SKM-1 treated with dmso at 0.1 percent for 144 hours (cell line): ENCODE results near the gene FAM83C.

Source experiments
- DNase-seq: peaks from one replicate; lab custom pipeline; 2025; ENCODE audit not compliant: unreplicated experiment; lab: John Stamatoyannopoulos, UW

Gene FAM83C

GRCh38 chr20:35291654-35292503 lies at the start of gene FAM83C:
Gene FAM83C, minus strand, starts transcription at chr20:35292425. Its CDS starts 121 bp downstream, at chr20:35292304.
- DNase-seq: no peak

DNA sequence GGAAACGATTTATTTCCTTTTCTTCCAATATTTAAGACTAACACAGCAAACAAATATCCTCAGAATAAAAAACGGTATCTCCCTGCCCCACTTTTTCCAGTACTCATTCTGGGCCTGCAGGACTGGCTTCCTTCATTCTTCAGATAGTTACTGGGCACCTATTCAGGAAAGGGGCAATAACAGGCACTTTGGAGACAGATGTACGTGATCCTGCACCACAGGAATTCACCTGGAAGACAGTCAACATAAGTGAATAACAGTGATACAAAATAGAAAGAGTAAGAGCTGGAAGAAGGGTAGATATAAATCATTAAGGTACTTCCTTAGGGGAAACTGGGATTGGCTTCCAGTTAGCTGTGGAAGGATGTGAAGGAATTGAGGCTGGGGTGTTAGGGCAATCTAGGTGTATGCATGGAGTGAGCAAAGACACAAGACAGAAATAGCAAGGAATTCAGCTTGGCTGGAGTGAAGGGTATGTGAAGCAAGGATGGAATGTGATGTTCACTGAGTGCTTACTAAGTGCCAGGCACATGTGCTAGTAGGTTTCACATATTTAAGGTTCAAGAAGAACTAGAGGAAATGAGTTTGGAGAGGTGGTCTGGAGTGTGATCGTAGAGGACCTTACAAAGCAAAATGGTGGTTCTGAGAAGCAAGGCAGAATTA lies 49.3 kb upstream of the FAM83C start:
- no peak for DNase-seq

DNA sequence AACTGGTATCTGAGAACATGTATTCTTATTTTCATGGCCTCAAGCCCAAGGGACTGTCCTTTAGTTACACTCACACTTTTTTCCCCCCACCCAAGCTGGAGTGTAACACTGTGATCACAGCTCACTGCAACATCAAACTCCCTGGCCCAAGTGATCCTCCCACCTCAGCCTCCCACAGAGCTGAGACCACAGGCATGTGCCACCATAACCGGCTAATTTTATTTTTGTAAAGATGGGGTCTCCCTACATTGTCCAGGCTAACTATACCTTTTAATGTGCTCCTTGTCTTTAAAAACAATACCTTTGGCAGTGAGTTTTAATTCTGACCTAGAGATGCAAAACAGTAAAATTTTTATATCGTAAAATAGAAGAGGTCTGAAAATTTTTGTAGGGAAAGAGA lies 48.2 kb upstream of the FAM83C start:
- DNase-seq: no peak

DNA sequence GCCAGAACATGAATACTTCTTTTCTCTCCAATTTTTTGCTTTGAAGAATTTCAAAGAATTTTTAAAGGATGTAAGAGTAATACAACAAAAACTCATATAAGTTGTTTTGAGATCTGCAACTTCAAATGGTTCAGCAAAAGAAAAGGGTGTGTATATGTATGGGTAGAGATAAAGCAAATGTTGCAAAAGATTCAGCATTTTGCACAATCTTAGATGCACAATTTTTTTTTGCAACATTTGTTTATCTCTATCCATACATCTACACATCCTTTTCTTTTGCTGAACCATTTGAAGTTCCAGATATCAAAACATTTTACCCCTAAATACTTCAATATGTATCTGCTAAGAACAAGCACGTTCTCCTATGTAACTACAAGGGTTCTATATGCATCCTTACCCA lies 47.4 kb upstream of the FAM83C start:
- DNase-seq: no peak

GRCh38 chr20:35339007-35339406 lies 46.8 kb upstream of the FAM83C start:
- no peak for DNase-seq

DNA sequence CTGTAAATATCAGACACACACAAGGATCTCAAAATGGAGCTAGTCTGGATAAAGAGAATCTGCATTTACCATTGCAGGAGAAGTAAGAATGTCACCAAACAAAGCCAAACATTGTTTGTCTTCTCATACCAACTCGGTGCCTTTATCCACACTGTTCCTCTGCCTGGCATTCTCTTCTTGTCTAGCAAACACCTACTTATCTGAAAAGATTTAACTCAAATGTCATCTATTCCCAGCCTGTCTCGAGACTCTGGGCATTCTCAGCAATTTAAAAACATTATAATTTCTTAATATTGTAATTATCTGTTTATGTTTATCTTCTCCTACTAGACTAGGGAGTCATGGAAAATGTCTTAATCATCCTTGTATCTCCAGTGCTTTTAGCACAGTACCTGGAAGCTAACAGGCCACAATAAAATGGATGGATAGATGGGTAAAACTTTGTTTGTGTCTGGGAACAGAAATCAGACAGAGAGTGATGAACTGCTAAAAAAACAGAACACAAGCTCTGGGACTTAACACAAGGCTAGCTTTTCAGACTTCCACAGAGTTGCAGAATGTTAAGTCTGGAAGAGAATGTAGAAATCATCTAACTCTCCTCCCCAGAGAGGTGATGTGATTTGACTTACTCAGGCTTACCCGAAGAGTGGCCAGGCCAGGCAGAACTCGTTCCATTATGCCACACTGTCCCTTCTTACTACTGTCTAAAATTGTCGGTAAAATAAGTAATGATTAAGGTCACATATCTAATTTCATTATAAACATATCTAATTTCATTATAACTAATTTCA lies 42.3 kb upstream of the FAM83C start:
- no peak for DNase-seq

DNA sequence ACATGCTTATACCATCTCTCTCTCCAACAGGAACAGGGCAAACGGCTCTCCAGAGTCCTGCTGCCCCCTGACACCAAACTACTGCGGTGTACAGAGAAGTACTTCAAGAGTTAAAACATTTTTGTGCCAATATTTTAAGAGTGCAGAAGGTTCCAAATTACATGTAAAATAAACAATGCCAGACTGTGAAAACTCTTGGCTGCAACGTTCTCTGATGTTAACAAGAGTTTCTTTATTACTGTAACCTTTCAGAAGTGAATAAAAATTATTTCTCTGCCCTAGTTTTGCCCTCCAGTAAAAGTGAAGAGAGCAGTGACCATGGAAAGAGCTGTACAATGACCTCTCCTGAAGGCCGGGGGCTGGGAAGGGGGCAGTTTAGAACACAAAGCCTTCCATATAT lies 41.4 kb upstream of the FAM83C start:
- DNase-seq: no peak

DNA sequence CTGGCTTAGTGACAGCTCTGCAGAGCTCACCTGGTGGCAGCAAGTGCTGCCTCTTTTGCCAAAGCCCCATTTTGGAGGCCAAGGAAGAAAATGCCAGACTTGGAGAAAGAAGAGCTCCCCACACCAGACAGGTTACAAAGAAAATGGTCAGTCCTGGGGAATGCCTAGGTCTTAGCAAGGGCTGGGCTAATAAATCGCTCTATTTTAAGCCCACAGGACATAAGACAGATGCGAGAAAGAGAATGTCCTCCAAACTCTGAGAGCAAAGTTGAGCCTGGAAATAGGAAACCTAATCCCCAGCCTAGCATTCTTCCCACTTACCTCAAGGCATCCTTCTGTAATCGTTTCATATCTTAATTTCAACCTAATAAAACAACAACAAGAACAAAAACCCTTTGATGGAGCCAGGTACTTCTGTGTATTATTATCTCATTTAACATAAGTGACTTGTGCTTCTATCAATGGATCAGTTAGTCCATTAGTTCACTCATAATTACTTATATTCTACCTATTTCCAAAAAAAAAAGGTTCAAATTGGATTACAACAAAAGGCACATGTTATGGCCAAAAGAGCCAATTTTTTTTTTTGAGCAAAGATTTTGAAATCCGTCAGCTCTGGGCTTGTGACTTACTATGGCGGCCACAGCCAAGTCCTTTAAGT lies 40.4 kb upstream of the FAM83C start:
- no peak for DNase-seq

DNA sequence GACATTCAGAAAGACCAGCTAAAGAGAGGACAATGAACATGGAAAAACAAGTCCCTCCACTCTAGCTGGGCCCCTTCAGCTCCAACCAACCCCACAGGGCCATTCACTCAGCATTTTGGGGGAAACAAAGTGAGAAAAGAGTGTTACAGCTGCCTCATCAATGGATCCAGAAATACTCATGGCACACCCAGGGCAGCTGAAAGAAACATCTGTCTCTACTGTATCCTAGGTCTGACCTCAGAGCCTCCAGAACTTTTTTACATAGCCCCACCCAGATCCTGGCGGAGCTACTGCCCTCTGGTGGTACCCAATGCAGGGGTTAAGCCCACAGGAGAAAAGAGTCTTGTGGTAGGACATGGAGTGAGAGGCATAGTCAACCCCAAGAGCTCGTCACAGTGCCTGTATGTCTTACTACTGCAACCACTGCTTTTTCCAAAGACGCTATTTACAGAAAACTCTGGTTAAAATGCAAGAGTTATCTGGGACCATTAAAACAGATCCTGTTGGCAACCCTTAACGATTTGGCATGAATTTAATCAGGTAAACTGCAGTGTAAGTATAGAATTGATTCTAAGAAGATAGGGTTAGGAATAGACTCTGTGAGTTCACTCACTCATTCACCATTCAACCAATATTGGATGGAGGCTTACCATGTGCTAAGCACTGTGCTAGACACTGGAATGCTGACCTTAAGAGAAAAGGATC lies 37.4 kb upstream of the FAM83C start:
- peak; percentile 30 for DNase-seq

DNA sequence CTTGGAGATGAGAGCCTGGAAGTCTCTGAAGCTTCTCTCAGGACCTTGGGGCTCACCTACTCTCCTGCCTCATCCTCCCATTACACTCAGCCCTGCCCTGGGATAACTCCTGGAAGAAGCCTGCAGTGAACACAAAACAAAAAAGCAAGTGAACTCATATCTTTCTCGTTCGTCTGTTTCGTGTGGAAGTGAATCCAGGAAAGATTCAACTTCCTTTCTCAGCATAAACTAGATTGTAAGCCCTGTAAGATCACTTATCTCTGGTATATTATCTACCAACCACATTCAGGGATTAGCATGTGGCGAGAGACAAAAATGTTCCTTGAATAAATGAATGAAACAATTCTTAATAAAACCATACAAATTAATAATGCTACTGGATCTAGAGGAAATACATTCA lies 36.5 kb upstream of the FAM83C start:
- no peak for DNase-seq

DNA sequence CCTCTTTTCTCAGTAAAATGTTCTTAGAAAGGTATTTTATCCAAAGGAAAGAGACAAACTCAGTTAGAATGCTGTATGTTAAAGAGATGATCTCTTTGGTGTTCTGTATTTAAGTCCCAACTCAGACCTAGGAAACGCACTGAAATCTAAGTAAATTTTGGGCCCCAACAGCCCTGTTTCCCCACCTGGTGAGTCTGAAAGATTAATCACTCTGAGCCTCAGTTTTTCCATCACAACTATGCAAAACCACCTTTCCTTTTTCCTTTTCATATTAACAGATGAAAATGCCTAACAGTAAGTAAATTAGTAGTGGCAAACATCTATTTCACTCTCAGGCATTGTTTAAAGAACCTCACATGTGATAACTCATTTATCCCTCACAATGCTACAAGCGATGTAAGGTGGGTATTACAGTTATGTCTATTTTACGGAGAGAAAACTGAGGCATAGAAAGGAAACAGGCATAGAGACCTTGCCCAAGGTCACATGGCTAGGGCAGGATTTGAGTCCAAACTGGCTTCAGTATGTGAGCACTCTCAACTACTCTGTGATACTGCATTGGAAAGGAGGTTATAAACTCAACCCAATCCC lies 36.0 kb upstream of the FAM83C start:
- DNase-seq: no peak

DNA sequence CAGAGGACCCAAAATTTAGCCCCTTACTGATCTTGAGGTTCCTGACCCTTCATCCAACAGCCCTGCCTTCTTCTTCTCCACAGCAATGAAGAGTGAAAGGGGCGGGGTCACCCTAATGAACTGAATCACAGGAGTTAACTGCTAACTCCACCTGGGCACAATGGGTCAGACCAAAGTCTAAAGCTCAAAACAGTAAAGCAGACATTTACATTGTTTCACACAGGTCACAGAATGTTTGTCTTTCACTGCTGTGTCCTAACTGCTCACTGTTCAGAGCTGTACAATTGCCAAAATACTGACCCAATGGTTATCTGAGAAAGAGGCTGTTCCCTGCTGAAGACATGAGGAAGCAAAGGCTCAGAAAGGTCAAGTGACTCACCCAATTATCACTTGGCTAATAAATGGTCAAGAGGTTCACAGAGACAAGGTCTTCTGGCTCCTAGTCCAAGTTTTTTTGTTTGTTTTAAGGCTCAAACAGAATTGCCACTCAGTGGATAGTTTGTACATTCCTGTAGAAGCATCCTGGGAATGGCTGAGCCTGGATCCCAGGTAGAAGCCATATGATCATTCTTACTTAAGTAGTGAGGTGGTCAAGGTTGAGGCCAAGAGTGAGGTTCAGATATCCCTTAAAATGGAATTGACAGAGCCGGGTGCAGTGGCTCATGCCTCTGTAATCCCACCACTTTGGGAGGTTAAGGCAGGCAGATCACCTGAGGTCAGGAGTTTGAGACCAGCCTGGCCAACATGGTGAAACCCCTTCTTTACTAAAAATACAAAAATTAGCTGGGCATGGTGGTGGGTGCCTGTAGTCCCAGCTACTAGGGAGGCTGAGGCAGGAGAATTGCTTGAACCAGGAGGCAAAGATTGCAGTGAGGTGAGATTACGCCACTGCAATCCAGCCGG lies 35.1 kb upstream of the FAM83C start:
- DNase-seq: no peak

- no peak for DNase-seq
Measured at GRCh38 chr20:35326740-35327073, 34.5 kb upstream of the FAM83C start.

GRCh38 chr20:35326021-35326739 lies 34.0 kb upstream of the FAM83C start:
- DNase-seq: no peak

DNA sequence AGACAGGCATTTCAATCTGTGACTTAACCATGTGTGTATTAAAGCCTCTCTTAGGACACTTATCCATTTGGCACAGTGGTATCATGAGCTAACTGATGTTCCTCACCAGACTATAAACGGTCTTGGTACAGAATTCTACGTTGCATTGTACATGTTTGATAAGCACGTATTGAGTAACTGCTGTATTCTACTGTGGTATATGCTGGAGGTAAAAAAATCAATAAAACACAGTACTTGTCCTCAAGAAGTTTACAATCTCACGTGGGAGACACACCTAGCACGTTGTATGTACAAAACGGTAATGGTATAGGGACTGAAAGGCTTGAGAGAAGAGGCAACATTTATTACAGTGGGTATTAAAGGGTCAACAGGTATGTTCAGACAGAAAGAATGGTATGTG lies 33.2 kb upstream of the FAM83C start:
- no peak for DNase-seq

DNA sequence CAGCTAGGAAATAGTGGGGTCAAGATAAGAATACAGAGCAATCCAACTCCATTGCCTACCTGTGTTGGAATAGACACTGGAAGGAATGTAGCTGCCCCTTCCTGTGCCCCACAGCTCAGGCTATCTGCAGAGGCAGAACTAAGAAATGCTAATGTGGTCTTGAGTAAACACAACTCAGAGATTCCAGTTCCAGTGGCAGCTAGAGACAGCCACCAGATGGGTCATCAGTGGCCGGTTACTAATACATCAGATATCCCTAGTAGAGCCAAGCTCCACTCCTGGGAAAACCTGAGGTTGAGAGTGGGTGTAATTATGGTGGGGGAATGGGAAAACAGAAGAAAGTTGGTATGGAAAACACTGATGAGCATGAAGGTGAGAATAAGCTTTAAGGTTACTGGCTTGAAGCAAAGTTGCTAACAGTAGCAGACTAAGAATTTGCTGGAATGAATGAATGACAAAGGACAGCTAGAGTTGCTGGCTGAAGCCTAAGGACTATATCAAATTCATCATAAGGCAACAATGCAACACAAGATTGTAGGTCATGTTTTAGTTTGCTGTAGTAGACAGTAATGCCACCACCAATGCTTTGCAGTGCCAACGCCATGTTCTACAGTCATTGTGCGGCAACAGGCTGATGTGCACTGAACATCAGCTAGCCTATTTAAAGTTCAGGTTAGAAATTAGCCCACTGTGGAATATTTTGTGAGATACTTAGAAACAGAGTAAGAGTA lies 28.3 kb upstream of the FAM83C start:
- no peak for DNase-seq

DNA sequence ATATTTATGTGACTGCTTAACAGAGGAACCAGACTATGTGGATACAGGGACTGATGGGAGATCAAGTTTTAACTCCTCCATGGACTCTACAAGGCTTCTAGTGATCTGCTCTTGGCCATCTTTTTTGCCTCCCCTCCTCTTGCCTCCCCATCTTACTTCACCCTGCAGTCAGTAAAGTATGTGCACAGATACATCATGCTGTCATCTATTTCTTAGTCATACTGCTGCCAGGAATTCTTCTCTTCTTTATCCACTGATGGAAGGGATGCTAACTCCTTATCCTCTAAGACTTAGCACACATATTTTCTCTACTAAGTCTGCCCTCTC lies 27.6 kb upstream of the FAM83C start:
- no peak for DNase-seq

DNA sequence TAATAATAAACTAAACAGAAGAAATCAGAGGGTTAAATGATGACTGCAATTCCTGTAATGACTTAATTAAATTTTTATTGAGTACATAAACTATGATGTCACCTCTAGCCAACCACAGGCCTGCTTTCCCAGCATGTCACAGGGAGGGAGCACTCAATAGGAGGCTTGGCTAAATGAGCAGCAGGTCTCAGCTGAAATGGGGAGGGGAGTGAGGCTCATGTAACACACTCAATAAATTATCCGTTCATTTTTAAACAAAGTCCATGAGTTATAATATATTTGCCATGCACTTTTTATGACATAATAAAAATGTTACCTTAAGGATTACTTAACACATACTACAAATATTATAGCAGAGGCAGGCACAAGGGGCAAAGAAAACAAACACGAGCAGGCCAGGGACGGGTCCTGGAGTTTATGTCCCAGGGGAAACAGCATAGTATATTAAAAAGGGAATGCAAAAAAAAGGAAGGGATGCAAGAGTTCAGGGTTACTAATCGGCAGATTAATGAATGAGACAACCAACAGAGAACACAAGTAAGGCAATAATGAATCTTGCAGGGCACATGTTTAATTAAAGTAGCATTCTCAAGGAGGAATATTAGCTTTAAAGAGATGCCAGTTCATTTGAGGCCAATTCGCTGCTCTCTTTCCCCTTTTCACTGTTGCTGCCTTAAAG lies 27.1 kb upstream of the FAM83C start:
- no peak for DNase-seq
